HG02798 (cell line): ENCODE measurements around the gene ELK1.
"Not testable (repeated sequence)": the region's sequence is repeated elsewhere in the genome, so short reads cannot be mapped to it uniquely, and the experiment has no call there.

ENCODE experiments used
- ATAC-seq: cut with Tn5 transposase; IDR thresholded peaks from one replicate; pipeline ENCODE4 v1.9.1; 2021; ENCODE audit warnings: mild to moderate bottlenecking; ENCODE audit not compliant: unreplicated experiment, poor library complexity

Gene ELK1, protein sequence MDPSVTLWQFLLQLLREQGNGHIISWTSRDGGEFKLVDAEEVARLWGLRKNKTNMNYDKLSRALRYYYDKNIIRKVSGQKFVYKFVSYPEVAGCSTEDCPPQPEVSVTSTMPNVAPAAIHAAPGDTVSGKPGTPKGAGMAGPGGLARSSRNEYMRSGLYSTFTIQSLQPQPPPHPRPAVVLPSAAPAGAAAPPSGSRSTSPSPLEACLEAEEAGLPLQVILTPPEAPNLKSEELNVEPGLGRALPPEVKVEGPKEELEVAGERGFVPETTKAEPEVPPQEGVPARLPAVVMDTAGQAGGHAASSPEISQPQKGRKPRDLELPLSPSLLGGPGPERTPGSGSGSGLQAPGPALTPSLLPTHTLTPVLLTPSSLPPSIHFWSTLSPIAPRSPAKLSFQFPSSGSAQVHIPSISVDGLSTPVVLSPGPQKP

DNA sequence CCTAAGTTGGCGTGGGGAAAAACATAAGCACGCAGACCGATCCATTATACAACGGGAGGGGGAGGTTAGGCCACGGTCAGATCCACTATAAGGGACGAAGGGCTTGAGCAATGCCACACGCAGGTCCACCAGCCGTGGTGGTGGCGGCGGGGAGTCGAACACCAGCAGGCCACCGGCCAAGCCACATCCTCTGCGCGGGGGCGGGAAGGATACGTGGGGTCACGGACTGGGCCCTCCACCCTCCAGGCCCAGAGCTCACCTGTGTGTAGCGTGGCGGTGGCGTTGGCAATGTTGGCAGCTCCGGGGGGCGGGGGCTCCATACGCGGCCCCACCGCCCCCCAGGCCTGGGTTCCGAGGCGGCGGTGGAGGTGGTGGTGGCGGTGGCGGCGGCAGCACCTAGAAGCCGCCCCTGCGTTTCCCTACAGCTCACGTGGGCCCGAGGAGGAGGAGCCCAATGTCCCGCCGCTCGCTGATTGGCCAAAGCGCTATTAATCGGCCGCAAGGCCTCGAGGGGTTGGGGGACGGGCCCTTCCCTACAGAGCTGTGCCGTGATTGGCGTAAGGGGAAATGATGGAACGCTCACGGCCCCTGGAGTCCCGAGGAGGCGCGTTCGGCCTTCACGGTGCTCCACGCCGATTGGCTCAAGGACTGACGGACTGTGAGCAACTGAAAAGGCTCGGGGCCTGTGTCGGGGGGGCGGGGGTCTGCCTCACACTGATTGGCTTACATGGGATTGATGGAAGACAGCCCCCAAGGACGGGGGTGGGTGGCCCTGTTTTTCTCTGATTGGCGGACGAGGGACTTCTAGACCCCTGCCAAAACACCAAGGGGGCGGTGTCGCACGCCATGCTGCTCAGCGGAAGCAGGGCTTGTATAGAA lies at the start of gene ELK1:
Gene ELK1 (minus strand): TSS at position 400 of the 879 bp plus-strand sequence. CDS start 9,122 bp downstream, outside the sequence.
- ATAC-seq: peak; percentile 94

DNA sequence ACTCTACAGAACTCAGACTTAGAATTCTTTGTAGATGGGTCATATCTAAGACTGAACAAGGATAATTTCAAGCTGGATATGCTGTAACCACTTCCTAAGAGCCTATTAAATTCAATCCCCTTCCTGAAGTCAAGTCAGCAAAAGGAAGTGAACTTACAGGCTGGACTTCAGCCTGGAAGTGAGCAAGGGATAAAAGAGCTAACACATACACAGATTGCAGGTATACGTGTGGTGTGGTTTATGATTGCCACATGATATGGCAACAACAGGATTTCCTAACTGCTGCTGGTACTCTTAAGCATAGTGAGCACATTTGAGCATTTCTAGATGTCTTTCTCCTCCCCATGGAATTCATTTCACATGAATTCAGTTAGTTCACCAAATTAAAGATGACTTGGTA lies 46.8 kb upstream of the ELK1 start:
- ATAC-seq: no peak

DNA sequence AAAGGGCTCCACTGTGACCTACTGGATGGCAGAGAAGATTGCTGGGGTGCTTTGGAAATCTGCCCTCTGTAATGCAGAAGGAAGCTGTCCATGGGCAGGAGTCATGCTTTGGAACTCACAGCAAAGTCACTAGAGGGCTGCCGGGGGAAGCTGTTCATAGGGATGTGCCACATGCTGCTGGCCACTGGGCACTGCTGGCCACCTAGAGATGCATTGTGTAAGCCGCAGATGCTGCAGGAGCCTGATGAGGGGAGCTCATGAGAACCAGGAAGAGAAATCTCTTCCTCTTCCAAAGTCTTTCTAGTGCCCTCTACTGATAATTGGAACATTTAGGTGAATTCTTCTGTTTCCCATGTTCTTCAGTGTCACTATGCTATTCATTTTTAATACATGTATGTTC lies 39.8 kb upstream of the ELK1 start:
- ATAC-seq: no peak

DNA sequence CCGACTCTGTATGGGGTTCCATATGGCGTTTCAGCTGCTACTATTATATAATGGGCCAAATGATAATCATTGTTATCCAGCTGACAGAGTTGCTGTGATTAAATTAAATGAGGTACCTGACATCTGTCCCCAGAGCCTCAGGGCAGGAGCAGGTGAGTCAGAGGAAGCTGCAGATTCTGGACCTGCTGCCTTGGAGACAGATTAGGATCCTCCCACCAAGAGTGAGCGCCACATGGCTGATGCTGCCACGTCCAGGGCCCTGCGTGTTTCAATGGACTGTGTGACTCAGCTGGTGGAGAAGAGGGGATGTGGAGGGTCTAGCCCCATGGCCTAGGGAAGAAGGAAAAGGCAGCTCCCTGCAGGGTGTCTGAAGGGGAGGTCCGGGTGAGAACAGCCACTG lies 36.9 kb upstream of the ELK1 start:
- no peak for ATAC-seq

DNA sequence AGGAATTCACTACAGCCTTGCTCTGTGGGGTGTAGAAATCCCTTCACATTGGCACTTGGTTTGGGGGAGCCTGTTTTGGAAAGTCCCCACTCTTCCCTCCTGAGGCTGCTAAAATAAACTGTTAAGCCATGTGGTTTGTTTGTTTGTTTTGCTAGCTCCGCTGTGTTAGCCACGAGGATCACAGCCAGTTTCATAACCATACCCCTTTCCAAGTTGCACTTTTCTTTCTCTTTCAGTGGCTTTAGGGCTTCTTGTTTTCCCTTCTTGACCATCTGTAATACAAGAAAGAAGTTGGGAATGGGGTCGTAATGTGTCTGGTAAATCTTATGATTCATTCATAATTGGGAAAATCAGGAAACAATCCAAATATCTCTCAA lies 33.5 kb upstream of the ELK1 start:
- no peak for ATAC-seq

DNA sequence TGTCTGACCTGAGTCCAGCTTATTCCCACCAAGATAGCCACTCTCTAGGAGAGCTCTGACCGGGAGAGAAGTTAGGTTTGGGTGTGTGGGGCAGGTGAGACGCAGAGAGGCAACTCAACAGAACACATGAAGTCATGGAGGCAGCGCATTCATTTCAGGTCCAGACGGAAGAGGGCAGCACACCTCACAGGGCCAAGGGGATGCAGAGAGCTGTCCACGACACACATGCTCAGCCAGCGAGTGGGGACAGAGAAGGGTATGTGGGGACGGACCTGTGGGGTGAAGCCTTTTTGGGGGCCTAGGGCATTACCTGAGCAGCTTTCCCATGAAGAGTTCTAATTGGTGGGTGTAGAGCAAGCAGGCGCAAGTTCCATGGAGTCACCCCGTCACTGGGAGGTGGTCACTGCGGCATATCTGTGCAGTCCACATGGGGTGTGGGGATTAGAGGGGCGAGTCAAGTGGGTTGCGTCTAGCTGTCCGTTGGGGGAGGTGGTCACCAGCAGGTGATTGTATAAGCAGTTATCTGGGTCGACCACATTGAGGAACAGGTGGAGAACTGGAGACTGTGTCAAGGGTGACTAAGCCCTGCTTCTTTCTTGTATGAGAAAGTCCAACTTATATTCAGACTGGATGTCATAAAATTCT lies 32.9 kb upstream of the ELK1 start:
- ATAC-seq: no peak

DNA sequence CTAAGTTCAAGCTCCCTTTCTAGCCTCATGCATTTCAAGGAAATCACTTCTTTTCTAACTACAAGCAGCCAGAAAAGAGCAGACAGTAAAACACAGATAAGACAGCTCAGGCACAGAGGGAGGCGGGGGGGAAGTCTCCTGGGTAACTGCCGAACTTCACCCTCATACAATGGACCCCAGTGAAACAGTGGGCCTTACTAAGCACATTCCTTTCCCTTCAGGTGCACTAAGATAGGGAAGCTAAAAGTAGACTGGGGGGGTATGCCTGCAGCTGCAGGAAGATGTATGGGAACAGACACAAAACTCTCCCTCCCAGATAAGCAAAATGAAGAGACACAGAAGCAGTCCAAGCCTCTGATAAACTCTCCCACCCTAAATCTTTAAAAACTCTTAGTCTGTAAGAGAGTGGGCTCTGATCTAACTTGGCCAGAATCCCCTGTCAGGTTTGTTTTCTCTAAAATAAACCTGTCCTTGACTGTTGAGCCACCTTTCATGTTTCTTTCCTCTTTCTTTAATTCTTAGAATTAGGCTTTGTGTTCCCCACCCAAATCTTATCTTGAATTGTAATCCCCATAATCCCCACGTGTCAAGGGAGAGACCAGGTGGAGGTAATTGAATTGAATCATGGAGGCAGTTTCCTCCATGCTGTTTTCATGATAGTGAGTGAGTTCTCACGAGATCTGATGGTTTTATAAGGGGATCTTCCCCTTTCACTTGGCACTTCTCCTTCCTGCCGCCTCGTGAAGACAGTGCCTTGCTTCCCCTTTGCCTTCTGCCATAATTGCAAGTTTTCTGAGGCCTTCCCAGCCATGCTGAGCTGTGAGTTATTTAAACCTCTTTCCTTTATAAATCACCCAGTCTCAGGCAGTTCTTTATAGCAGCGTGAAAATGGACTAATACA lies 25.8 kb upstream of the ELK1 start:
- ATAC-seq: not testable (repeated sequence)

DNA sequence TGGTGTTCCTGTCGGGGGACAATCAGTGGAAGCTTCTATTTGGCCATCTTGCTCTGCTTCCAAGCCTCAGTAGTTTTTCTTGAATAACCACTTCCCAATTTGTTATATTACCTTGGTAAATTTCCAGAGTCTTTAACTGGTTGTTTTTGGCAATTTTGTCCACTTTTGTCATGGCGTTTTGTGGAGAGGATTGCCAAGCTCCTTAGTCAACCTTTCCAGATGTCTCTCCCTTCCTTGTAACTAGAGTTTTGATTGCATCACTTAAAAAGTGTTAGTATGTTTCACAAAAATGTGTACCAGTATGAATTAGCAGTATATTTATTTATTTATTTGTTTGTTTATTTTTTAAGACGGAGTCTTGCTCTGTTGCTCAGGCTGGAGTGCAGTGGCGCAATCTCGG lies 24.4 kb upstream of the ELK1 start:
- no peak for ATAC-seq

DNA sequence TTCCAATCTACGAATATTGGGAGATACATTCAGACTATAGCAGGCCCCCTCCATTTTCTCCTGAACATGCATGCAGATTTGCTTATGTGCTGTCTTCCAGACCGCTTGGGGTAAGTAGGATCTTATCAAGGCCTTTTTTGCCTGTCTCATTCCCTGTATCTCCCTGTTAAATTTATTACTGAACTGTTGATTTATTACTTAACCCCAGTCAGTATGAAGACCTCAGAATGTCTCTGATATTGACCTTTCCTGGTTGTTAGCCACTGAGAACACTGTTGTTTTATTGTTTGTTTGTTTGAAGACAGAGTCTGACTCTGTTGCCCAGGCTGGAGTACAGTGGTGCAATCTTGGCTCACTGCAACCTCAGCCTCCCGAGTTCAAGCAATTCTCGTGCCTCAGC lies 15.4 kb upstream of the ELK1 start:
- ATAC-seq: not testable (repeated sequence)

DNA sequence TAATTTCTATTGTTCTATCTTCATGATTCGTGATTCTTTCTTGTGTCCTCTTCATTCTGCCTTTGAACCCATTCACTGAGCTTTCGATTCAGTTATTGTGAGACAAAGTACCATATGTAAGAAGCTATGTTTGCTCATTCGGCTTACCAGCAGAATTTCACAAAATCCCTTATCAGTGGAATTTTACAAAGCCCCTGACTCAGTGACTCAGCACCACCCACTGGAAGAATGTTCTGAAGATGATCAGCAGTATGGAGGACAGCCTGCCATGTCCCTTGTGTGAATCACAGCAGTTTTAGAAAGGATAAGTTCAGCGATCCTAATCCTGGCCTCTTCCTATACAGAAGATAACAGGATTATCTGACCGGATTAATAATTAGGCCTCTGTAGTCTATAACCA lies 14.4 kb upstream of the ELK1 start:
- no peak for ATAC-seq

DNA sequence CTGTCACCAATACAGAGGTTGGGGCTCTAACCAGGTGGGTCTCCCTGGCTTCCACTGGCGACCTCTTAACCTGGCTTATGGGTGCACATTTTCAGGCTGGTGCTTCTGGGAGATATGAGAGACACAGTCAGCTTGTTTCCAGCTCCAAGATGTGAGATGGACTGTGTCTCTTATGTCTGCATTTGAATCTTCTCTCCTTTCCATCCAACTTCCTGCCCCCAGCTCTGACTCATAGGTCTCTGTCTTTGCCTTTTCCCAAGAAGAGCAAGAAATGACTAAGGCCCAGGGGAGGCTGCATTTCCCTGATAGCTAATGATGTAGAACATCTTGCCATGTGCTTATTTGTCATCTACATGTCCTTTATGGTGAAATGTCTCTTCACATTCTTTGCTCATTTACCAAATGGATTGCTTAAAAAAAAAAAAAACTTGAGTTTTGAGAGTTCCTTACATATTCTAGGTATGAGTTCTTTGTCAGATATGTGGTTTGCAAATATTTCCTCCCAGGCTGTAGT lies 11.8 kb upstream of the ELK1 start:
- ATAC-seq: no peak

DNA sequence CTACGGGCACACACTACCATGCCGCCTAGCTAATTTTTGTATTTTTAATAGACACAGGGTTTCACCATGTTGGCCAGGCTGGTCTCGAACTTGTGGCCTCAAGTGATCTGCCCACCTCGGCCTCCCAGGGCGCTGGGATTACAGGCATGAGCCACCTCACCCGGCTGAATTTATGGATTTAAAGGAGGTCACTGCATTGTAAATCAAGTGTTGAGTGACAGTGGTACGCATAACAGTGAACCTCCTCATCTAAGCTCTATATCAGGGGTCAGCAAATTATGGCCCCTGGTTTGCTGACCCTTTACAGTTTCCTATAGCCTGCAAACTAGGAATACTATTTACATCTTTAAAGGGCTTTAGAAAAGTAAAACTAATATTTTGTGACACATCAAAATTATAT lies 11.2 kb upstream of the ELK1 start:
- ATAC-seq: no peak

DNA sequence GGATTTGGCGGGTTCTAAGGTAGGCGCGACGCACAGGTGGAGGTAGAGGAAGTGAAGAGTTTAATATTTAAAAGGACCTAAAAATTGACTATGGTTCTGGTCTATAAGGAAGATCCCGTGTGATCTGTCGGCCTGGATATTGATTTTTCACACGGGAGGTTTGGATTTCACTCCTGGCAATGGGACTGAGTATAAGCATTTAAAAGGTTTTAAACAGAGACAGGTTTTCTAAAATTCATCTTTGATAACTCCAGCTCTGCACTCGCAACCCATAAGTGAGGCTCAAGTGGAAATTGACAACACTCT lies 9.0 kb upstream of the ELK1 start:
- ATAC-seq: no peak

DNA sequence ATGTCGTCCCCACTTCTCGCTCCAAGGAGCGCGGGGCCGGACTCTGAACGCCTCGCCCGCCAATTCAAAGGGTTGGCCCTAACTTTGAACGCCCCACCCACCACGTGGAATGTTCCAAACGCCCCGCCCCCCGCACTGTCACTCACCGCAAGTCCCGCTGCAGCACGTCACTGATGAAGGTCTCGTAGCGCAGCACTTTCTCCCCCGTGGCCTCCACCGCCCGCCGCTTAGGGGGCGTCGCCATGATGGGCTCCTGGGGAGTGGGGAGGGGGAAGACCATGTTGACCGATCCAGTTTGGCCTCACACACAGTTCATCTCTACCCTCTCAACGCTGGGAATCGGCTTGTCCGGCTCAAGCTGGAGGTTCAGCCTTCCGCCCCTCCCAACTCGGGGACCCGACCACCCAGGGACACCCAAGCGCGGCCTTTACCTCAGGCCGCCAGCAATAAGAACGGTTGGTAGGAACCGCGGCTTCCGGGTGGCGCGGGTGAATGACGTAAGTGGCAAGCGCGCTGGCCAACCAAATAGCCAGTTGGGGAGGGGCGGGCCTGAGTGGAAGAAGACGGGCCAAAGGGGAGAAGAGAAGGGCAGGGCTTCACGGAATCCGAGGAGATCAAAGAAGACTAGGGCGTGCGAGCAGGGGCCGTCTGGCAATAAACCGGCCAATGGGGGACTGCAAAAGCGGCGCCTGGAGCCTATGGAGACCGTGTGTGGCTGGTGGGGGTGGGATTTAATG lies 8.5 kb upstream of the ELK1 start, which contains the start of gene UXT:
Gene UXT (minus strand): TSS at position 497 of the 737 bp plus-strand sequence. CDS start 253 bp downstream, at position 244.
- ATAC-seq: peak; percentile 89

DNA sequence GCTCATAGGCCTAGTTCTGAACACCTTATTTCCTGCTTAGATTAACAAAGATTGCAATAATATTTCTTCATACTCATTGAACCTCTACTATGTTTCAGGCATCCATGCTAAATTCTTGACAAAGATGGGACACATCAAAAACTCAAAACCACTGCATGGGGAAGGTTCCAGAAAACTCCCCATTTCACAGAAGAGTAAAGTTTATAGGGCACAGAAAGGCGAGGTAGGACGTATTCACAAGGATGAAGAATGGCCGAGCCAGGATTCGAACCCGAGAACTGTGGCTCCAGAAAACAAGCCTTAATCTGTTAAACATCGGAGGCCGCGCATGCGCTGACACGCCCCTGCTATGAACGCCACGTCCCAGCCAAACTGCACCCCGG lies 7.9 kb upstream of the ELK1 start:
- no peak for ATAC-seq

DNA sequence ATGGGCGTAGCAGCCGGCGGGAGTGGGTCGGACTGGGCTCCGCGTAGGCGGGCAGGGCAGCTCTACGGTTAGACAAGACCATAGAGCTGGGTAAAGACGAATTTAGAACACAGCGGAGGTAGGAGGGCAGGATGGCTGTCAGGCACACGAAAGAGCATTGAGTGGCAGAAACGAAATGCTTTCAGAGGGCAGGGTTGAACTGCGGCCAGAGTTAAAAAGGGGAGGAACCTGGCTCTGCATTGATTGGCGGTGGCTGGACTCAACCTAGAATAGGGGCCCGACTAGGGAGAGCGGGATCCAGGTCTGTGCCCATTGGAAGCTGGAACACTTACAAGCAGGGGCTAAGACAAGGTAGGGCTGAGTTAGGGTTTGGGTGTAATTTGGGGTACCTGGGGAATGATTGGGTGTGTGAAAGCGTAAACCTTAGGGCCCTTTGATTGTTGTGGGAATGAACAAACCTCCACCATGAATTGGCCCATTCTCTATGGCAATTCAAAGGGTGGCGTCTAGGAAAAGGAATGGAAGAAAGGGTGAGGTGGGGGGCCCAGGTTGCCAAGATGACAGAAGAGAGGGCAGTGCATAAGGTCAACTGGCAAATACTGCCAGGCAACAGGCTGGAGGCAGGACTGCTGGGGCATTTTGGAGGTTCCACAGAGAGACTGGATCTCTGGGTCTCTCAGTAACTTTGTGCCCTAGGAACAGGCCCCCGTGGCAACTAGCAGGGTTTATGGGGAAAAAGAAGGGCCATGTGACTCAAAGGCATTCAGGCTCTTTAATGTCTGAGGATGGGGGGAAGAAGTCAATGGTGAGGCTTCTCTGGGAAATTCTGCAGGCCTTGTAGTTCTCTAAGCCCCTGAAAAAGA lies 911 bp upstream of the ELK1 start:
- ATAC-seq: no peak

DNA sequence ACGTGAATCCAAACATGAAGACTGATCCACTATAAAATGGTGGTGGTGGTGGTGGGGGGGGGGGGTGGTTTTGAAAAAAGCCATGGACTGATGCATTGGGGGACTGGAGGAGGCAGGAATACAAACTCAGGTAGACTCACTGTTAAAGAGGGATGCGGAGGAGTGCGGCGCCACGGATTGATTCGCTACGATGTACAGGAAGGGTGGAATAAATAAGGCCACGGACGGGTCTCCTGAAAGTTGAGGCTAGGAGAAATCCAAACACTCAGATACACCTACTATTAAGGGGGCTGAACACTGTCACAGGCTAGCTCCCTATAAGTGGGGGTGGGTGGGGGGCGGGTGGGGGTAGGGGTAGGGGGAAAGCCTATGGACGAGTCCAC lies 591 bp downstream of the ELK1 start:
- no peak for ATAC-seq

DNA sequence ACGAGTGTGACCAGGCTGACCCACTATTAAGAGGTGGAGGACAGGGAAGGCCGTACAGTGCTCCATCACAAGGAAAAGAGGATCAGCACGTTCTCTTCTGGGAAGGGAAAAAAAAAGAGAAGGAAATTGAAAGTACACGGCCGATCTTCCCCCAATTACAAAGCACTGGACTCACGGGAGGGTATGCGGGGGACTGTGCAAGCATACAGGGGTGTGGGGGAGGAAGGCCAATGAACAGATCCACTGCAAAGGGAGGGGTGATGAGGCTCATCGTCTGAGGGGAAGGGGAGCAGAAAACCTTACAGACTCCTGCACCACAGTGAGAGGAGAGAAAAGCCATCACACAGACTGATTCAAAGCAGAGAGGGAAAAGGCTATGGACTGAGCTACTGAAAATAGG lies 1.1 kb downstream of the ELK1 start:
- ATAC-seq: no peak
